OCI-LY1 (cell line): ENCODE results near the gene GSKIP.

Experiments
- CTCF ChIP-seq: fragments of 200-600 bp; sonication (generic), shearing (Covaris generic); IDR thresholded peaks from 2 replicates; pipeline ENCODE4 v1.5.1; 2017; ENCODE audit warnings: mild to moderate bottlenecking, antibody characterized with exemption, low read length, moderate library complexity, mixed read lengths
- EZH2 ChIP-seq: fragments of 200-600 bp; sonication (generic), shearing (Covaris generic); IDR thresholded peaks from 2 replicates; pipeline ENCODE4 v1.8.0; 2017; ENCODE audit warnings: borderline replicate concordance, mixed run types, mild to moderate bottlenecking, antibody characterized with exemption, low read length, moderate library complexity, mixed read lengths

- no peak for TF ChIP-seq CTCF
- TF ChIP-seq EZH2, result no peak
Observed at GRCh38 chr14:96383445-96383844, 20.1 kb downstream of the GSKIP start.
